ENCODE measurements around the gene NAA80.
A peak's percentile ranks its signal among the peaks of the same experiment; 100 is the strongest.

The NAA80 gene

GRCh38 chr3:50304601-50305000 lies 5.4 kb upstream of the NAA80 start:
- TF ChIP-seq, protein P1, sequence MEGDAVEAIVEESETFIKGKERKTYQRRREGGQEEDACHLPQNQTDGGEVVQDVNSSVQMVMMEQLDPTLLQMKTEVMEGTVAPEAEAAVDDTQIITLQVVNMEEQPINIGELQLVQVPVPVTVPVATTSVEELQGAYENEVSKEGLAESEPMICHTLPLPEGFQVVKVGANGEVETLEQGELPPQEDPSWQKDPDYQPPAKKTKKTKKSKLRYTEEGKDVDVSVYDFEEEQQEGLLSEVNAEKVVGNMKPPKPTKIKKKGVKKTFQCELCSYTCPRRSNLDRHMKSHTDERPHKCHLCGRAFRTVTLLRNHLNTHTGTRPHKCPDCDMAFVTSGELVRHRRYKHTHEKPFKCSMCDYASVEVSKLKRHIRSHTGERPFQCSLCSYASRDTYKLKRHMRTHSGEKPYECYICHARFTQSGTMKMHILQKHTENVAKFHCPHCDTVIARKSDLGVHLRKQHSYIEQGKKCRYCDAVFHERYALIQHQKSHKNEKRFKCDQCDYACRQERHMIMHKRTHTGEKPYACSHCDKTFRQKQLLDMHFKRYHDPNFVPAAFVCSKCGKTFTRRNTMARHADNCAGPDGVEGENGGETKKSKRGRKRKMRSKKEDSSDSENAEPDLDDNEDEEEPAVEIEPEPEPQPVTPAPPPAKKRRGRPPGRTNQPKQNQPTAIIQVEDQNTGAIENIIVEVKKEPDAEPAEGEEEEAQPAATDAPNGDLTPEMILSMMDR (conservative IDR thresholded peaks at IDR 0.05; ENCODE audit: low read depth, low read length), result no peak
- DNase-seq (ENCODE audit: low read depth), result no peak
- H3K4me3 ChIP-seq (ENCODE audit: low read depth, low read length), result no peak overlapping the region

DNA sequence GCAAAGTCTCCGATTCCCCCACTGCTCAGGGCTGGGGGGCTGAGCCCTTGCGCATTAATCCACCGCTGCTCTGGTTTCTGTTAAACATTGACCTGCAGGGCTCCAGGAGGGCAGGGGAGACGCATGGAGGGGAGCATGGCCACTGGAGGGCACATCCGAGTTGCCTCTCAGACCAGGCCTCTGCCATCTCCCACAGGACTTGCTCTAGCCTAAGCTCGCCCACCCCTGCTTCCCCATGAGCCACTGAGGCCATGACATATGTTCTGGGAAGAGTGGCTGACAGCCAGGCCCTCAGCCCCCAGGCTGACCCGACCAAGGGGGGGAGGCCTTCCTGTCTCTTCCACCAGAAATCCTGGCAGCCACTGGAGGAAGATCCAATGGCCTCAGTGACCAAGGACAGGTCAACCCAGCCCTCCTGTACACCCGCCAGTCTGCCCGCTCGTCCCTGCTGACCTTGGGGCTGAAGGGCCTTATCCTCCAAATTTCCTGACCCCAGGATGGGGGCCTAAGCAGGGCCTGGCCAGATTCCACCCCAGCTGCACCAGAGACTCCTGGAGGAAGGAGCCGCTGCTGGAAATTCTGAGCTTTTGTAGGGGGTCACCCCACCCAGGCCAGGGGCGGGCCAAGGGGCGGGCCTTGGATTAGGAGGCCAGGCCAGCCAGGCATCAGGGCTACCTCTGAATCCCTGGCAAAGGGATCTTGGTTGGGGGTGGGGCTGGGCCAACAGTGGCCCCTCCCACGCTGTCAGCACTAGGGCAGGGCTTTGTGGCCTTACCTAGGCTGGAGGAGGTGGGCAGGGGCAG lies 4.0 kb upstream of the NAA80 start, which contains the start of gene HYAL1:
TSS of gene HYAL1 (minus strand) at position 562 of the 803 bp plus-strand sequence. CDS start 618 bp downstream, outside the sequence.
- no peak within 1 kb of the TSS for H3K4me3 ChIP-seq (ENCODE audit: low read depth, low read length)
- no peak for DNase-seq (ENCODE audit: low read depth)
- TF ChIP-seq, protein P1 (conservative IDR thresholded peaks at IDR 0.05; ENCODE audit: low read depth, low read length), result peak; percentile 5

DNA sequence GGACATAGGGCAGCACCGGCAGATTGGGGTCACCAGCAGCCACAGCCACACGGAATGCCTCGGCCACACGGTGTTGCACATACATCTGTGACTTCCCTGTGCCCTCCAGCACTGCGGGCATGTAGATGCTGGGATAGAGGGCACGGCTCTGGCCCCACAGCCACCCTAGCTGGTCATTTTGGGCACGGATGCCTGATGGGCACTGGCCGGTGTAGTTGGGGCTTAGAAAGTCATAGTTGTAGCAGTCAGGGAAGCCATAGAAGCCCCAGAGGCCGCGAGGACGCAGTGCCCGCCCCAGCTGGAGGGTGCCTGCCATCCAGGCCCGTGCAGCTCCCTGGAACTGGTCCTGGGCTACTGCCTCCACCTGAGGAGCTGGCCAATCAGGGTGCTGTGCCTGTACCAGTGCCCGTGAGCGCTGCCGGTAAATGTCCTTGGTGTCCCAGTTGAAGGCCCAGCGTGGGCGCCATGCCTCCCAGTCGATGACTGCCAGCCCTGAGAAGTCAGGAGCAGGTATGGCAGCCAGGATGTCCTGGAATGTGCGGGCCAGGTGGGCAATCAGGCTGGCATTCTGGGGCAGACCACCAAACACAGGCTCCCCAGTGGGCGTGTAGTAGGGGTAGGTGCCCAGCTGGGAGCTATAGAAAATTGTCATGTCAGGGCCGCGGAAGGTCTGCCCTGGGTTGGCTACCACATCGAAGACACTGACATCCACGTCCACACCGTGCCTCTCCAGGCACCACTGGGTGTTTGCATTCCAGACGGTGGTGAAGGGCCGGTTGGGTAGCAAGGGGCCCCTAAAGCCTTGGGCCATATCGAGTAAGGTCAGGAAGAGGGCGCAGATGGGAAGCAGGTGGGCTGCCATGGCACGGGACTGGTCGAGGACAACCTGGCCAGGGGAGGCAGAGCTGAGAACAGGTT lies 3.1 kb upstream of the NAA80 start:
- DNase-seq (ENCODE audit: low read depth), result no peak
- H3K4me3 ChIP-seq (ENCODE audit: low read depth, low read length), result no peak overlapping the region
- TF ChIP-seq, protein P1 (conservative IDR thresholded peaks at IDR 0.05; ENCODE audit: low read depth, low read length), result no peak

GRCh38 chr3:50300681-50301254 lies 1.6 kb upstream of the NAA80 start:
- no peak for DNase-seq (ENCODE audit: low read depth)
- TF ChIP-seq, protein P1 (conservative IDR thresholded peaks at IDR 0.05; ENCODE audit: low read depth, low read length), result no peak
- no peak overlapping the region for H3K4me3 ChIP-seq (ENCODE audit: low read depth, low read length)

DNA sequence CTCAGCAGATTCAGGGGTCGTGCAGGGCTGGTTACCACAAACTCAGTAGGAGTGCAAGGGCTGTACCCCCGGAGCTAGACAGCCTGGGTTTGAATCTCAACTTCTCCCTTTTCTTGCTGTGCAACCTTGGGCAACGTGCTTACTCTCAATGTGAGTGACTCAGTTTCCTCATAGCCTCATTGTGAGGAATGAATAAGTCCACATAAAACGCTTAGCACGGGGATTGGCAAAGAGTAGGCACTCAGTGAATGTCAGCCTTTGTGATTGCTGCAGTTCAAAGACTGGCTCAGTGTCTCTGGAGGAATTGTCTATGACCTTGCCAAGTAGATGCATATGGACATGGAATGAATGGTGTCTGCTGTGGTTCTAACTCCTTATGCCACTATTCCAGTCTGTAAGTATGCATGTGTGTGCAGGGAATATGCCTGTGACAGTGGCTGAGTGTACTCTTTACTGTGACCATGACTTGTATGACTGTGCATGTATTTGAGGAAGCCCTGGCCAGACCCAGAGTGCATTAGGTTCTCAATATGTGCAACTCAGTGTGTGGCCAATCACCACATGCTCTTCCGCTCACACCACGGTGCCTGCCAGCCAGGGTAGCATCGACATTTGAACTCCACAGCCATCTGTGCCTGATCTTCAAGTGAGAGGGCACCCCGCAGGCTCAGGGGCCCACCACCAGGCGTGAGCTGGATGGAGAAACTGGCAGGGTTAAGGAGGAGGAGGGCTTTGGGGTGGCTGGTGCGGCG lies 900 bp upstream of the NAA80 start:
- H3K4me3 ChIP-seq (ENCODE audit: low read depth, low read length), result peak overlapping the region; percentile 55
- TF ChIP-seq, protein P1 (conservative IDR thresholded peaks at IDR 0.05; ENCODE audit: low read depth, low read length), result no peak
- DNase-seq (ENCODE audit: low read depth), result peak; percentile 35

GRCh38 chr3:50299638-50299928 lies 378 bp upstream of the NAA80 start:
- no peak for DNase-seq (ENCODE audit: low read depth)
- peak overlapping the region; percentile 55 for H3K4me3 ChIP-seq (ENCODE audit: low read depth, low read length)

More at GRCh38 chr3:50299638-50299928, 378 bp upstream of the NAA80 start:
- TF ChIP-seq, protein P1 (conservative IDR thresholded peaks at IDR 0.05; ENCODE audit: low read depth, low read length), result no peak

All from choroid plexus epithelial cell (primary cell).